ENCODE measurements around the gene ADCY5.

The ADCY5 gene

DNA sequence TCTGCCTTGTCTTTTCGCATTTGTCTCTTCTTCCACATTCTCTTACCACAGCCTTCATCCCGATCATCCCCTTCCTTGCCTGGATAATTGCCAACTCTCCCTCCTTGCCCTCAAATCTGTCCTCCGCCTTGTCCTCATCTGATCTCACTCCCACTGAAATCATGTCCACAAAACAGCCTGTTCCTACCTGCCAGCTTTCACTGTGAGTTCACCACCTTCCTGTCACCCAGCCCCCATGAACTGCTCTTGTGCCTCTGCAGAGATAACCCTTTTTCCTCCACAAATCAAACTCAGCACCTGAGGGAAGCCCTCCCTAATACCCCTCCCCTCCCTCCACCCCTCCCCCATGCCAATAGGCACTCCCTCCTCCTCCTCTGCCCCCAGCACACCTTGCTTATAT lies 4.8 kb upstream of the ADCY5 start:
- peaks cover 6% of the 10 kb centered on the region for H3K4me1 Mint-ChIP-seq
- H3K4me3 Mint-ChIP-seq: no peak overlapping the region
- peaks cover 63% of the 10 kb centered on the region for H3K27me3 Mint-ChIP-seq (ENCODE audit: low read depth, poor library complexity)
- TF ChIP-seq, protein P1, sequence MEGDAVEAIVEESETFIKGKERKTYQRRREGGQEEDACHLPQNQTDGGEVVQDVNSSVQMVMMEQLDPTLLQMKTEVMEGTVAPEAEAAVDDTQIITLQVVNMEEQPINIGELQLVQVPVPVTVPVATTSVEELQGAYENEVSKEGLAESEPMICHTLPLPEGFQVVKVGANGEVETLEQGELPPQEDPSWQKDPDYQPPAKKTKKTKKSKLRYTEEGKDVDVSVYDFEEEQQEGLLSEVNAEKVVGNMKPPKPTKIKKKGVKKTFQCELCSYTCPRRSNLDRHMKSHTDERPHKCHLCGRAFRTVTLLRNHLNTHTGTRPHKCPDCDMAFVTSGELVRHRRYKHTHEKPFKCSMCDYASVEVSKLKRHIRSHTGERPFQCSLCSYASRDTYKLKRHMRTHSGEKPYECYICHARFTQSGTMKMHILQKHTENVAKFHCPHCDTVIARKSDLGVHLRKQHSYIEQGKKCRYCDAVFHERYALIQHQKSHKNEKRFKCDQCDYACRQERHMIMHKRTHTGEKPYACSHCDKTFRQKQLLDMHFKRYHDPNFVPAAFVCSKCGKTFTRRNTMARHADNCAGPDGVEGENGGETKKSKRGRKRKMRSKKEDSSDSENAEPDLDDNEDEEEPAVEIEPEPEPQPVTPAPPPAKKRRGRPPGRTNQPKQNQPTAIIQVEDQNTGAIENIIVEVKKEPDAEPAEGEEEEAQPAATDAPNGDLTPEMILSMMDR (IDR thresholded peaks at IDR 0.05): no peak
- H3K27ac Mint-ChIP-seq: no peak overlapping the region
- DNase-seq: no peak
- H3K36me3 Mint-ChIP-seq (ENCODE audit: low read depth): no peaks in the 10 kb centered on the region
- no peaks in the 10 kb centered on the region for H3K9me3 Mint-ChIP-seq

DNA sequence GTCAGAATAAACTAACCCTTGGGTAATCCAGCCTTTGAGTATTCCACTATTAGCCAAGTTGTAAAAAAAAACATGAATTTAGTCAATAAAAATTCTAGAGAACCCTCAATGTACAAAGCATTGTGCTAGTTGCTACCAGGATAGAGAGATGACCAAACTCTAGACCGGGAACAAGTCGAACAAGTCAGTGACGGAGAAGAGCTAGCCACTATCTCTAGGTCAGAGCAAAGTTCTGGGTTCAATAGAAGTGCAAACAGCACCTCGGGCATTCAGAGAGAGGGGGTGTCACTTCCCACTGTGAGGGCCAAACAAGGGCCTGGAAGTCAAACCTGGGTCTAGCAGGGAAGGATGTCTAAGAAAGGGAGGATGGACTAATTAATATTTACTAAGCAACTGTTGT lies 2.3 kb upstream of the ADCY5 start:
- Mint-ChIP-seq H3K4me1 (peaks cover 13% of the 10 kb centered on the region), H3K36me3 (ENCODE audit: low read depth) (no peaks in the 10 kb centered on the region), H3K4me3 (no peak overlapping the region), H3K27me3 (ENCODE audit: low read depth, poor library complexity) (peaks cover 73% of the 10 kb centered on the region), H3K9me3 (no peaks in the 10 kb centered on the region), H3K27ac (no peak overlapping the region)
- DNase-seq: no peak
- TF ChIP-seq, protein P1 (IDR thresholded peaks at IDR 0.05): no peak

DNA sequence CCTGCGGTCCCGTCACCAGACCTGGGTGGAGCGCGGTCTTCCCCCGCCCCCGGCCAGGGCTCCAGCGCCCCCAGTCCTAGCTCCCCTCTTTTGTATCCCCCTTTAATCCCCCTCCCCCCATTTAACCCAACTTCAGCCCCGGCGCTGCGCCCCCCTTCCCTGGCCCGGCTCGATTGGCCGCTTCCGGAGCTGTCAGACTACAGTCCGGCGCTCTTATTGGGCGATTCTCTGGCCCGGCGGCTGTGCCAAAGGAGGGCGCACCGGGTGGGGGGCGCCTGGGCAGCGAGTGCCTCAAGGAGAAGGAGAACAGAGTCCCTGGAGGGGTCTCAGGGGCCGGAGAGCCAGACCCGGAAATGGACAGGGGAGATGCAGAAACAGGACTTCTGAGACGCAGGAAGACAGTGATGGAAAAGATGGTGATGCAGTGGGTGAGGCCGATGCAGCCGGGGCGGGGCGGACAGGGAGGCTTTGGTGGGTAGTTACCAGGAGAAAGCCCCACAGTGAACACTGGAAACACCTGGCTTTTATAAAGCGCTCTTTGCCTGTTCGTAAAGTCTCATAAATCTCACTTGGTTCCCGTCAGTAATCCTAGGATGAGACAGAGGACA lies 1.2 kb upstream of the ADCY5 start:
- H3K4me3 Mint-ChIP-seq: peak overlapping the region; percentile 81
- H3K36me3 Mint-ChIP-seq (ENCODE audit: low read depth): no peaks in the 10 kb centered on the region
- DNase-seq: peak; percentile 53
- no peaks in the 10 kb centered on the region for H3K9me3 Mint-ChIP-seq
- peaks cover 21% of the 10 kb centered on the region for H3K4me1 Mint-ChIP-seq
- H3K27me3 Mint-ChIP-seq (ENCODE audit: low read depth, poor library complexity): peaks cover 76% of the 10 kb centered on the region
- TF ChIP-seq, protein P1 (IDR thresholded peaks at IDR 0.05): no peak
- no peak overlapping the region for H3K27ac Mint-ChIP-seq

DNA sequence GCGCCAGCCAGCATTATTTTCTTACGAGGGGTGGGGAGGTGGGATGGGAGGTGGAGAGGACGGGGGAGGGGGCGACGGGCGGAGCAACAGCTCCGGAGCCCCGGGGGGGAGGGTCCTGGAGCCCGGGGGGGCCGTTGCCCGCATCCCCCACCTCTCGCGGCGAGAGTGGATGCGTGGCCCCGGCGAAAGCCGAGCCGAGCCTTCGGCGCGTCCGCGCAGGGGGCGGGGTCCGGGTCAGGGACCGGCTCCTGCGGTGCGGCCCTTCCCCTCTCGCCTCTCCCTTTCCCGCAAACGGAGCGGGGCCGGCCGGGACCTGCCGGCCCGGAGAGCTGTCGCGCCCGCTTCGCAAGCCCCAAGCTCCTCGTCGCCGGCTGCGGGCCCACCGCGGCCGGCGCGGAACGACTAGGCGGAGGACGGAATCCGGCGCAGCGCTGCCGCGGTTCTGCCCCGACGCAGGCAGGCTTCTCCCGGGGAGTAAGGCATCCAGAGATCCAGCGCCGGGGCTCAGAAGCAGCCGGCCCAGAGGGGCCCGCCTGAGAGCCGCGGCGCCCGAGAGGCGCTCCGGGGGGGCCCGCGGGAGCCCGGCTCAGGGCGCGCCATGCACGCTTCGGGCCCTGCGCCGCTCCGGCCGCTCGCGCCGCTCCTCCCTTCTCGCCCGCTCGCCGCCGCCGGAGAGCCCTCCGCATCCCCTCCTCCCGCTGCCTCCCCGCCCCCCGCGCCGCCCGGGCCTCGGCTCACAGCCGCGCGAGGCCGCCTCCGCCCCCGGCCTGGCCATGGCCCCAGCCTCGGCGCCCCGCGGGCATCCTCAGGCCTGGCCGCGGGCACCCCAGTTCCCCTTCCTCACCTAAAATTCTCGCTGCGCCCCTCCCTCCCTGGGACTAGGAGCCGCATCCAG lies 459 bp upstream of the ADCY5 start:
- Mint-ChIP-seq H3K27me3 (ENCODE audit: low read depth, poor library complexity) (peaks cover 77% of the 10 kb centered on the region), H3K27ac (no peak overlapping the region), H3K4me1 (peaks cover 28% of the 10 kb centered on the region), H3K36me3 (ENCODE audit: low read depth) (no peaks in the 10 kb centered on the region), H3K4me3 (peak overlapping the region; percentile 81), H3K9me3 (no peaks in the 10 kb centered on the region)
- DNase-seq: peak; percentile 76
- TF ChIP-seq, protein P1 (IDR thresholded peaks at IDR 0.05): no peak

DNA sequence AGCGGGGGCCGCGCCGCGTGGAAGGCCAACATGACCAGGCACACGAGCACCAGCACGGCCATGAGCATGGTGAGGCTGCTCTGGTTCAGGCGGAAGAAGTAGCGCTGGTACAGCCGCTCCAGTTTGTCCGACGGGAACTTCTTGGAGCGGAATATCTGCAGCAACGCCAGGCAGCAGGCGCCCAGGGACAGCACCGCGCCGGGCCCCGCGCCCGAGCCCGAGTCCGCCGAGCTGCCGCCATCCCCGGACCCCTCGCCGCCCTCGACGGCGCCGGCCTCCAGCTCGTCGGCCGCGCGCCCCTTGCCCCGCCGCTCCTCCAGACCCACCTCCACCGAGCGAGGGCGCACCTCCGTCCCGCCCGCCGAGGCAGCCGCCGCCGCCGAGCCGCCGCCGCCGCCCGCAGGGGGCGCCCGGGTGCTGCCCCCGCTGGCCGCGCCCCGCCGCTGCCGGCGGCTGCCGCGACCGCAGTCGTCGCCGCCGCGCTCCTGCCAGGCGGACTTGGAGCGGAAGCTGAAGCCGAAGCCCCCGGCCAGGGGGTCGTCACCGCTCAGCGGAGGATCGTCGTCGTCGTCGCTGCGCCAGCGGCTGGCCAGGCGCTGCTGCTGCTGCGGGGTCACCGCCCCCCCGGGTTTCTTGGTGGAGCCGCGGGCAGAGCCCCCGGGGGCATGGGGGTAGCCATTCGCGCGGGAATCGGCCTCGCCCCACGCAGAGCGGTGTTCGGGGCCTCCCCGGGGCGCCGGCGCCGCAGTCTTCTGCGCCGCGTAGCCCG lies 957 bp downstream of the ADCY5 start:
- TF ChIP-seq, protein P1 (IDR thresholded peaks at IDR 0.05): no peak
- Mint-ChIP-seq H3K27me3 (ENCODE audit: low read depth, poor library complexity) (peaks cover 68% of the 10 kb centered on the region), H3K4me3 (no peak overlapping the region)

More for the DNA sequence above, 957 bp downstream of the ADCY5 start:
- peaks cover 33% of the 10 kb centered on the region for H3K4me1 Mint-ChIP-seq
- DNase-seq: peak; percentile 72
- no peaks in the 10 kb centered on the region for H3K9me3 Mint-ChIP-seq
- H3K36me3 Mint-ChIP-seq (ENCODE audit: low read depth): no peaks in the 10 kb centered on the region
- no peak overlapping the region for H3K27ac Mint-ChIP-seq
